ENCODE measurements around the gene BCL3. TPM values are rescaled to one million over a fixed set of nuclear protein-coding genes. Genes with fewer than 3 reads are reported as not detected.
"Not testable (repeated sequence)": the region's sequence is repeated elsewhere in the genome, so short reads cannot be mapped to it uniquely, and the experiment has no call there.

The BCL3 gene
- polyA plus RNA-seq, 1 donor = 60.2 TPM

- 7% methylated on average over 5 of the region's 15 CpGs for WGBS (ENCODE audit: insufficient coverage, low lambda C conversion rate)
- Histone ChIP-seq H3K36me3 (ENCODE audit: control insufficient read depth, insufficient read depth, low read length) (no peaks in the 10 kb centered on the region), H3K4me1 (ENCODE audit: control insufficient read depth, insufficient read depth, low read length) (peaks cover 28% of the 10 kb centered on the region), H3K27me3 (ENCODE audit: control insufficient read depth, insufficient read depth, low read length) (no peaks in the 10 kb centered on the region), H3K27ac (ENCODE audit: low read length) (peak overlapping the region; percentile 25), H3K9me3 (ENCODE audit: control insufficient read depth, low read depth, low read length) (peaks cover 2% of the 10 kb centered on the region), H3K4me3 (ENCODE audit: low read length) (no peak overlapping the region)
- peak; percentile 96 to 97 for DNase-seq
These were observed 22.2 kb downstream of the BCL3 start for GRCh38 chr19:44770550-44771257.

DNA sequence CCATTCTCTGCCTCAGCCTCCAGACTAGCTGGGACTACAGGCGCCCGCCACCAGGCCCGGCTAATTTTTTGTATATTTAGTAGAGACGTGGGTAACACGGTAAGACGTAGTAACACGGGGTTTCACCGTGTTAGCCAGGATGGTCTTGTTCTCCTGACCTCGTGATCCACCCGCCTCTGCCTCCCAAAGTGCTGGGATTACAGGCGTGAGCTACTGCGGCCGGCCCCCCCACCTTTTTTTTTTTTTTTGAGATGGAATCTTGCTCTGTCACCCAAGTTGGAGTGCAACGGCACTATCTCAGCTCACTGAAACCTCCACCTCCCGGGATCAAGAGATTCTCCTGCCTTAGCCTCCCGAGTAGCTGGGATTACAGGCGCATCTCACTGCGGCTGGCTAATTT is 23.6 kb downstream of the BCL3 start:
- H3K4me3 ChIP-seq (ENCODE audit: low read length); H3K27ac ChIP-seq (ENCODE audit: low read length); DNase-seq; H3K36me3 ChIP-seq (ENCODE audit: control insufficient read depth, insufficient read depth, low read length); H3K9me3 ChIP-seq (ENCODE audit: control insufficient read depth, low read depth, low read length); H3K27me3 ChIP-seq (ENCODE audit: control insufficient read depth, insufficient read depth, low read length): not testable (repeated sequence)
- H3K4me1 ChIP-seq (ENCODE audit: control insufficient read depth, insufficient read depth, low read length) = peaks cover 31% of the 10 kb centered on the region
- WGBS (ENCODE audit: insufficient coverage, low lambda C conversion rate) = no CpG with 5 or more reads among the region's 18 CpGs

DNA sequence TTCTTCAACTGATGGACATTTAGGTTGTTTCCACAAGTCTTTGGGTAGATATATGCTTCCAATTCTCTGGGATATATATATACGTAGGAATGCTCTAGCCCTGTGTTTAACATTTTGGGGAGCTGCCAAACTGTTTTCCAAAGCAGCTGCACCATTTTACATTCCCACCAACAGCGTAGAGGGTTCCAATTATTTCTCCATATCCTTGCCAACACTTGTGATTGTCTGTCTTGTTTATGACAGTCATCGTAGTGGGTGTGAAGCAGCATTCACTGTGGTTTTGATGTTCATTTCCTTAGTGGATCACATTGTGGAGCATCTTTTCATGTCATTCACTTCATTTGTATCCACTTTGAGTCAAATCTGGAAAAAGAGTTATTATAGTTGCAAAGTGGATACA is 24.5 kb downstream of the BCL3 start:
- WGBS (ENCODE audit: insufficient coverage, low lambda C conversion rate) = no CpG with 5 or more reads among the region's 3 CpGs
- Histone ChIP-seq H3K27ac (ENCODE audit: low read length) (no peak overlapping the region), H3K4me1 (ENCODE audit: control insufficient read depth, insufficient read depth, low read length) (peaks cover 33% of the 10 kb centered on the region), H3K36me3 (ENCODE audit: control insufficient read depth, insufficient read depth, low read length) (no peaks in the 10 kb centered on the region), H3K9me3 (ENCODE audit: control insufficient read depth, low read depth, low read length) (no peaks in the 10 kb centered on the region), H3K4me3 (ENCODE audit: low read length) (no peak overlapping the region), H3K27me3 (ENCODE audit: control insufficient read depth, insufficient read depth, low read length) (no peaks in the 10 kb centered on the region)
- no peak for DNase-seq

GRCh38 chr19:44775676-44776240 is 27.2 kb downstream of the BCL3 start:
- DNase-seq = no peak
- peaks cover 40% of the 10 kb centered on the region for H3K4me1 ChIP-seq (ENCODE audit: control insufficient read depth, insufficient read depth, low read length)
- peak overlapping the region; percentile 66 for H3K4me3 ChIP-seq (ENCODE audit: low read length)
- peak overlapping the region; percentile 99 for H3K27ac ChIP-seq (ENCODE audit: low read length)
- WGBS (ENCODE audit: insufficient coverage, low lambda C conversion rate) = no CpG with 5 or more reads among the region's 6 CpGs
- H3K36me3 ChIP-seq (ENCODE audit: control insufficient read depth, insufficient read depth, low read length) = peaks cover under 1% of the 10 kb centered on the region
- H3K27me3 ChIP-seq (ENCODE audit: control insufficient read depth, insufficient read depth, low read length) = no peaks in the 10 kb centered on the region
- H3K9me3 ChIP-seq (ENCODE audit: control insufficient read depth, low read depth, low read length) = no peaks in the 10 kb centered on the region

DNA sequence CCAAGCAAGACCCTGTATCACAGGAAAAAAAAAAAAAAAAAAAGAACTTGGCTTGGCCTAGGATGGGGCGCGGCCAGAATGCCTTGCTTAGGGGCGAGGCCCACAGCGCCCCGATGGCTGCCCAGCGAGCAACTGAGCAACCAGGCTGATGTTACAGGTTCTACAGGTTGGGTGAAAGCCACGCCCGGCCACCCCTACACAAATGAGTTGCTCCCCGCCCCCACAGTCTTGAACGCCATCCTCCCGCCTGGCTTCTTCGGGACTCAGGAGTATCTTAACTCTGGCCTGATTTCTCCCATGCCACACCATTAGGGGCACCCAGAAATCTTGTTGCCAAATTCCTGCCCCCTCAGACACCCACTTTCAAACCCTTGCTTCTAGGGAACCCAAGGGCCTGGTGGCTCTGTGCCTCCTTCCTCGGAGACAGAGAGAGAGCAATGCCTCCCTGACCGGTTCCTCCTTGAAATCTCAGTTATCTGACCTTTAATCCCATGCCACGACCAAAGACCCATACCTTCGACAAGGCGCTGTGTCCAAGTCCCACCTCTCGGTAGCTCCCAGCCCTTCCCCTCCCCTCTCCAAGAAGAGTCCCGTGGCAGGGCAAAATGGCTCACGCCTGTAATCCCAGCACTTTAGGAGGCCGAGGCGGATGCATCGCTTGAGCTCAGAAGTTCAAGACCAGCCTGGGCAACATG is 28.0 kb downstream of the BCL3 start:
- peak overlapping the region; percentile 66 for H3K4me3 ChIP-seq (ENCODE audit: low read length)

DNA sequence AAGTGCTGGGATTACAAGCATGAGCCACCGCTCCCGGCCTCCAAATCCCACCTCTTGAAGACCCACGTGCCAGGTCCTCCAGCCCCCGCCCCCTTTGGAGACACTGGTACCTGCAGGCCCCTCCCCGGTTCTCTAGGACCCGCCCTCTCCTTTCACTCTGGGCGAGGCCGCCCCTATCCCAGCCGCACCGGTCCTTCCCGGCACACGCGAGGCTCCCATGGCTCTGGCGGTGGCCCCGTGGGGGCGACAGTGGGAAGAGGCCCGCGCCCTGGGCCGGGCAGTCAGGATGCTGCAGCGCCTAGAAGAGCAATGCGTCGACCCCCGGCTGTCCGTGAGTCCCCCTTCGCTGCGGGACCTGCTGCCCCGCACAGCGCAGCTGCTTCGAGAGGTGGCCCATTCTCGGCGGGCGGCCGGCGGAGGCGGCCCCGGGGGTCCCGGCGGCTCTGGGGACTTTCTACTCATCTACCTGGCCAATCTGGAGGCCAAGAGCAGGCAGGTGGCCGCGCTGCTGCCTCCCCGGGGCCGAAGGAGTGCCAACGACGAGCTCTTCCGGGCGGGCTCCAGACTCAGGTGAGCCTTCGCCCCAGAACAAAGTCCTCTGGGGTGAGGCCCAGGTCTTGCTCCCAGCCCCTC is 29.3 kb downstream of the BCL3 start, which contains the start of gene CBLC:
CBLC (plus strand) TSS at position 176 of the 633 bp plus-strand sequence; CDS start at position 218, 42 bp downstream.
- Histone ChIP-seq H3K27ac (ENCODE audit: low read length) (peak within 1 kb of the TSS; percentile 99), H3K9me3 (ENCODE audit: control insufficient read depth, low read depth, low read length) (no peaks in the 10 kb centered on the region), H3K4me3 (ENCODE audit: low read length) (peak within 1 kb of the TSS; percentile 66), H3K4me1 (ENCODE audit: control insufficient read depth, insufficient read depth, low read length) (peaks cover 35% of the 10 kb centered on the region), H3K27me3 (ENCODE audit: control insufficient read depth, insufficient read depth, low read length) (no peaks in the 10 kb centered on the region), H3K36me3 (ENCODE audit: control insufficient read depth, insufficient read depth, low read length) (peaks cover 12% of the 10 kb centered on the region)
- no CpG with 5 or more reads among the region's 47 CpGs for WGBS (ENCODE audit: insufficient coverage, low lambda C conversion rate)
- peak; percentile 91 to 94 for DNase-seq

More for the DNA sequence above, 28.0 kb downstream of the BCL3 start:
- H3K27me3 ChIP-seq (ENCODE audit: control insufficient read depth, insufficient read depth, low read length) = no peaks in the 10 kb centered on the region
- peaks cover 5% of the 10 kb centered on the region for H3K36me3 ChIP-seq (ENCODE audit: control insufficient read depth, insufficient read depth, low read length)
- no peaks in the 10 kb centered on the region for H3K9me3 ChIP-seq (ENCODE audit: control insufficient read depth, low read depth, low read length)
- H3K27ac ChIP-seq (ENCODE audit: low read length) = peak overlapping the region; percentile 99
- peaks cover 35% of the 10 kb centered on the region for H3K4me1 ChIP-seq (ENCODE audit: control insufficient read depth, insufficient read depth, low read length)
- WGBS (ENCODE audit: insufficient coverage, low lambda C conversion rate) = no CpG with 5 or more reads among the region's 23 CpGs
- peak; percentile 93 to 96 for DNase-seq

DNA sequence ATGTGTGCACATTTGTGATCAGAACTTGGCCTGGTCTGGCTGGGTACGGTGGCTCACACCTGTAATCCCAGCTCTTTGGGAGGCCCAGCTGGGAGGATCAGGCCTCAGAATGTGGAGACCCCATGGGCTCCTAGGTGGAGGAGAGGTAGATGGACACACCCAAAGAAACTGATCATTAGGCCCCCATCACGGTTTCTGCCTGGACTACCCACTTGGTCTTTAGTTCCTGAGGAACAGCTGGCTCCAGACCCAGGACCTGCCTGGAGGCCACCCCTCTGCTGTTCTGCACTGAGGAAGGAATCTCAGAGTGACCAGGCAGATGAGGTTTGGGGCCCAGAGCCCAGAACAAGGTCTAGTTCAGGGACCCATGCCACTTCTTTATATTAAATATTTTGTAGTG is 30.6 kb downstream of the BCL3 start:
- Histone ChIP-seq H3K36me3 (ENCODE audit: control insufficient read depth, insufficient read depth, low read length) (peaks cover 15% of the 10 kb centered on the region), H3K9me3 (ENCODE audit: control insufficient read depth, low read depth, low read length) (no peaks in the 10 kb centered on the region), H3K4me3 (ENCODE audit: low read length) (peak overlapping the region; percentile 37), H3K27me3 (ENCODE audit: control insufficient read depth, insufficient read depth, low read length) (no peaks in the 10 kb centered on the region), H3K27ac (ENCODE audit: low read length) (peak overlapping the region; percentile 14), H3K4me1 (ENCODE audit: control insufficient read depth, insufficient read depth, low read length) (peaks cover 35% of the 10 kb centered on the region)
- no peak for DNase-seq
- WGBS (ENCODE audit: insufficient coverage, low lambda C conversion rate) = no CpG with 5 or more reads among the region's 2 CpGs

- H3K9me3 ChIP-seq (ENCODE audit: control insufficient read depth, low read depth, low read length); H3K27ac ChIP-seq (ENCODE audit: low read length); H3K27me3 ChIP-seq (ENCODE audit: control insufficient read depth, insufficient read depth, low read length); H3K4me3 ChIP-seq (ENCODE audit: low read length); DNase-seq: not testable (repeated sequence)
- Histone ChIP-seq H3K4me1 (ENCODE audit: control insufficient read depth, insufficient read depth, low read length) (peaks cover 21% of the 10 kb centered on the region), H3K36me3 (ENCODE audit: control insufficient read depth, insufficient read depth, low read length) (peaks cover 27% of the 10 kb centered on the region)
- WGBS (ENCODE audit: insufficient coverage, low lambda C conversion rate) = no CpG with 5 or more reads among the region's 2 CpGs
These were observed 33.2 kb downstream of the BCL3 start for GRCh38 chr19:44781694-44782093.

GRCh38 chr19:44782729-44783128 is 34.2 kb downstream of the BCL3 start:
- Histone ChIP-seq H3K27me3 (ENCODE audit: control insufficient read depth, insufficient read depth, low read length) (no peaks in the 10 kb centered on the region), H3K4me1 (ENCODE audit: control insufficient read depth, insufficient read depth, low read length) (peaks cover 15% of the 10 kb centered on the region), H3K9me3 (ENCODE audit: control insufficient read depth, low read depth, low read length) (no peaks in the 10 kb centered on the region), H3K4me3 (ENCODE audit: low read length) (no peak overlapping the region), H3K36me3 (ENCODE audit: control insufficient read depth, insufficient read depth, low read length) (peaks cover 29% of the 10 kb centered on the region), H3K27ac (ENCODE audit: low read length) (no peak overlapping the region)
- no peak for DNase-seq
- WGBS (ENCODE audit: insufficient coverage, low lambda C conversion rate) = no CpG with 5 or more reads among the region's 5 CpGs

GRCh38 chr19:44783545-44783944 is 35.0 kb downstream of the BCL3 start:
- no peak for DNase-seq
- WGBS (ENCODE audit: insufficient coverage, low lambda C conversion rate) = no CpG with 5 or more reads among the region's 4 CpGs
- Histone ChIP-seq H3K27me3 (ENCODE audit: control insufficient read depth, insufficient read depth, low read length) (no peaks in the 10 kb centered on the region), H3K27ac (ENCODE audit: low read length) (no peak overlapping the region), H3K4me3 (ENCODE audit: low read length) (no peak overlapping the region), H3K9me3 (ENCODE audit: control insufficient read depth, low read depth, low read length) (no peaks in the 10 kb centered on the region), H3K4me1 (ENCODE audit: control insufficient read depth, insufficient read depth, low read length) (peaks cover 15% of the 10 kb centered on the region), H3K36me3 (ENCODE audit: control insufficient read depth, insufficient read depth, low read length) (peaks cover 34% of the 10 kb centered on the region)
